HG03108 (cell line): ENCODE measurements around the gene DNMT3B.
"Not testable (repeated sequence)": the region's sequence is repeated elsewhere in the genome, so short reads cannot be mapped to it uniquely, and the experiment has no call there.

Experiments used
- ATAC-seq: cut with Tn5 transposase; IDR thresholded peaks from one replicate; pipeline ENCODE4 v1.9.1; 2021; ENCODE audit warnings: moderate library complexity; ENCODE audit not compliant: unreplicated experiment

Gene DNMT3B

GRCh38 chr20:32761831-32762753, at the start of gene DNMT3B:
Gene DNMT3B (plus strand): TSS chr20:32762385. CDS start chr20:32780324, 17,939 bp downstream.
- peak; percentile 61 for ATAC-seq

GRCh38 chr20:32718749-32719348, 43.3 kb upstream of the DNMT3B start:
- ATAC-seq: no peak

GRCh38 chr20:32727683-32728082, 34.5 kb upstream of the DNMT3B start:
- ATAC-seq: no peak

GRCh38 chr20:32728435-32728834, 33.8 kb upstream of the DNMT3B start:
- not testable (repeated sequence) for ATAC-seq

DNA sequence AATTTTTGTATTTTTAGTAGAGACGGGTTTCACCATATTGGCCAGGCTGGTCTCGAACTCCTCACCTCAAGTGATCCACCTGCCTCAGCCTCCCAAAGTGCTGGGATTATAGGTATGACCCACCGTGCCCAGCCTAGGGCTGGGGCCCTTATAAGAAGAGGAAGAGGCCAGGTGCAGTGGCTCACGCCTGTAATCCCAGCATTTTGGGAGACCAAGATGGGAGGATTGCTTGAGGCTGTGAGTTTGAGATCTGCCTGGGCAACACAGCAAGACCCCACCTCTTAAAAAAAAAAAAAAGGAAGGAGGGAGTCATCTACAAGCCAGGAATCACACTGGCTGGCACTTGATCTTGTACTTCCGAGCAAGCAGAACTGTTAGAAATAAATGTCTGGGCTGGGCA, 32.9 kb upstream of the DNMT3B start:
- ATAC-seq: not testable (repeated sequence)

GRCh38 chr20:32731882-32732266, 30.3 kb upstream of the DNMT3B start:
- ATAC-seq: no peak

DNA sequence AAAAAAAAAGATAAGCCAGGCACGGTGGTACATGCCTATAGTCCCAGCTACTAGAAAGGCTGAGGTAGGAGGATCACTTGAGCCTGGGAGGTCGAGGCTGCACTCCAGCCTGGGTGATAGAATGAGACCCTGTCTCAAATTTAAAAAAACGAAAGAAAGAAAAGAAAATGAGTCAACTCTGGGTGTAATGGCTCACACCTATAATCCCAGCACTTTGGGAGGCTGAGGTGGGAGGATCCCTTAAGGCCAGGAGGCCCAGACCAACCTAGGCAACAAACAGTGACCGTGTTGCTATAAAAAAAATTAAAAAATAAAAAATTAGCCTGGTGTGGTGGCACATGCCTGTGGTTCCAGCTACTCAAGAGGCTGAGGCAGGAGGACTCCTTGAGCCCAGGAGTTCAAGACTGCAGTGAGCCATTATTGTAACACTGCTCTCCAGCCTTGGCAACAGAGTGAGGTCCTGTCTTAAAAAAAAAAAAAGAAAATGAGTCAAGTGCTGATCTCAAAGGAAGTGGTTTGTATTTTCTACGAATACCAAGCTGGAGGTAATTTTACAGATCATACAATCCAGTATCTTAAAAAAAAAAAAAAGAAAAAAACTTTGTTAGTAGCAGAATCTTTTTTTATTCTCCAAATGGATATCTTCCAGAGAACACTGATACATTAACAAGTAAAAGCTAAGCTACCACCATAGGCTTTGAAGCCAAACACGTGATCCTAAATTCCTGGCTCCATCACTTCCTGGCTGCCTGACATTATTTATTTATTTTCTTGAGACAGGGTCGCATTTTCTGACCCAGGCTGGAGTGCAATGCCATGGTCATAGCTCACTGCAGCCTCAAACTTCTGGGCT, 24.6 kb upstream of the DNMT3B start:
- no peak for ATAC-seq

- ATAC-seq: no peak
Measured at GRCh38 chr20:32741151-32741550, 21.0 kb upstream of the DNMT3B start.

- no peak for ATAC-seq
Measured at GRCh38 chr20:32742322-32743236, 19.6 kb upstream of the DNMT3B start.

DNA sequence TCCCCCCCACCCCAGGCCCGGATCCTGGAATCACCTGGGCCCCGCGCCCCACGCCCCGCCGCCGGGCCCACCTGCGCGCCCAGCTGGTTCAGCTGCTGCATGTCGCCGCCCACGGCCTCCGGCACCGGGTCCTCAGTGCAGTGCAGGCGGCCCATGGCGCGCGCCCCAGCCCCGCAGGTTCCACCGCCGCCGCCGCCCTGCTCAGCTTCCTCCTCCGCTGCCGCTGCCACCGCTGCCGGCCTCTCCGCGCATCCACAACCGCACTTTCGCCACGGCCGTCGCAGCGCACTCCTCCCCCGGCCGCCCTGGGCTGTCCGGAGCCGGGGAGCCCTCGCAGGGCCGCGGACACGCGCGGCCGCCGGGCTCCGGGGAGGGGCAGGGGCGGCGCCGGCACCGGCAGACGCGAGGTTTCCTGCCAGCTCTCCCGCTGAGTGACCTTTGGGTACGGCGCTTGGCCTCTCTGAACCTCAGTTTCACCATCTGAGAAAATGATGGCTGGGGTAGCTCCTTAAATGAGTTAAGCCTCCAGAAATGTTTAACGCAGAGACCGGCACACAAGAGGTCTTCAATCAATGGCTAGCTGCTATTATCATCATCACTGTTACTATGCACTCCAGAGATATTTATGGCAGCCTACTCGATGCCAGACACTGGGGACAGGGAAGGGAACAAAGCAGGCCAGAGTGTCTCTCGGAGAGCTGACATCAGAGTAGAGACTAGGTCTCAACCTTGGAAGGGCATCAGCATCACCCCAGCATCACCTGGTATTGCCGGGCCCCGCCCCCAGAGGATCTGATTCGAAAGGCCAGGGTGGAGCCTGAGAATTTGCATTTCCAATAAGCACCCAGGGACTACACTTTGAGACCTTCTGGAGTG, 18.7 kb upstream of the DNMT3B start, which contains the start of gene COMMD7:
Gene COMMD7, minus strand, starts transcription at position 231 of the 876 bp plus-strand sequence. Its CDS starts 76 bp downstream, at position 155.
- peak; percentile 63 for ATAC-seq

DNA sequence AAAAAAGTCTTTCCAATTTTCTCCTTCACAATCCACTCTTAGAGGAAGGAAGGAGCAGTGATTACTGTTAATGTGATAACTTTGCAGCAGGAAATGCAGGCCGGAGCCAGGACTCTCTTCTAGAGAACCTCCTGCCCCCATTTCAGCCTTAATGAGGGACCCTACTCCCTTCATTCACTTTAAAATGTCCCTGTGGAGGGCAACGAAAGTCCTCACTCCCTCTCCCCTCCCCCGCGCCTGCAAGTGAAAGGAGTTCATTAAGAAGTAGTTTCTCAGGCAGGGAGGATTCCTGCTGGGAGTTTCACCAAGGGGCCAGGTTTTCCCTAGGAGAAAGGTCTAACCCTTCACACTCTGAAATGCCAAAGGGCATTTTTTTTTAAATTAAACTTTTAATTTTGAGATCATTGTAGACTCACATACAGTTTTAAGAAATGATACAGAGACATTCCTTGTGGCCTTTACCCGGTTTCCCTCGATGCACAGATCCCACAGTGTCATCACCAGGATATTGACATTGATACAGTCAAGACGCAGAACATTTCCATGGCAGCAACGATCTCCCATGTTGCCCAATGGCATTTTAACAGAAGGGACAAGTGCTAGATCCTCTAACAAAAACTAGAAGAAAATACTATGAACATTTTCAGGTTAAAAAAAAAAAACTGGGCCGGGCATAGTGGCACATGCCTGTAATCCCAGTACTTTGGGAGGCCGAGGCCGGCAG, 12.1 kb upstream of the DNMT3B start:
- ATAC-seq: no peak

DNA sequence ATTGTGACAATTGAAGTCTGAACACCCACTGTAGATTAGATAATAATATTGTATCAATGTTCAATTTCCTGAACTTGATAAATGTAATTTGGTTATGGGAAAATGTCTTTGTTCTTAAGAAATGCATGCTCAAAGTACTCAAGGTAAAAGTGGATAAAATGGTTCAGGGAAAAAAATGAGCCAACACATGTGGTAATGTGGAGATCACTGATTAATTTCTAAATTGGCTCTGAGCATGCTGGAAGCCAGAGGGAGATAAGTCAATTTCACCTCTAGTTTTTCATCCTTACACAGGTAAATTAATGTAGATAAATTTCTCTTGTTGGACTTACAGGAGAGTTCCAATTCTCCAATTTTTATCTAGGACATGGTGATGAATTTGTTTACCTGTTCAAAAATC, 10.9 kb upstream of the DNMT3B start:
- ATAC-seq: no peak

GRCh38 chr20:32751702-32752457, 10.3 kb upstream of the DNMT3B start:
- no peak for ATAC-seq

- ATAC-seq: no peak
Measured at GRCh38 chr20:32752458-32753250, 9.5 kb upstream of the DNMT3B start.

DNA sequence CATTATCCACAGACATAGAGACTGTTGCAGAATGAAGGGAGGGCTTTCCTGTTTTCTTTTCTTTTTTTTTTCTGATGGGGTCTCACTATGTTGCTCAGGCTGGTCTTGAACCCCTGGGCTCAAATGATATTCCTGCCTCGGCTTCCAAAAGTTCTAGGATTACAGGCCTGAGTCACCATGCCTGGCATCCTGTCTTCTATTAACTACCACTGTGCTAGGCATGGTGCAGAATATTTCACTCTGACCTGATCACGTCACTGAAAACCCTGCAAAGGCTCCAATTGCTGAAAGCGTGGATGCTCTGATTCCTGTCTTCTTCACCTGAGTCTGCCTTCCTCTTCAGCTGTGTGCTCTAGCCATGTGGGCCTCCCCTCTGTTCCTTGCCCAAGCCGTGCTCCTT, 8.5 kb upstream of the DNMT3B start:
- no peak for ATAC-seq

GRCh38 chr20:32756156-32756555, 6.0 kb upstream of the DNMT3B start:
- ATAC-seq: no peak

DNA sequence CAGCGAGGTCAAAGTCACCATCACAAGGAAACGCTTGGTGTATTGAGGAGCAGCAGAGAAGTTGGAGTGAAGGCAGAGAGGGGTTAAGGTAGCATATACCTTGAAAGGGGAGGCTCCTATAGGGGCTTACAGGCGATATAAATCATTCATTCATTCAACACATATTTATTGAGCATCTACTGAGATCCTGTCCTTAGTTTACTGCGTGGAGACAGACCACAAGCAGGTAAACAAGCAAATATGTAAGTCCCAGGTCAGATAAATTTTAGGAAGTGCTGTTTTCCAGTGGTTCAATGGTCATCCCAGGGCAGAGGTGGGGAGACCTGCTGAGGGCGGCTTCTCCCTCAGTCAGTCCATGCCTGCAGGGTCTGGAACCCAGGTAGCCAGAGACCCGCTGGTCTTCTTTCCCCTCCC, 761 bp upstream of the DNMT3B start:
- ATAC-seq: no peak
